Measurements from ENCODE around the gene VSTM4. TPM values are rescaled to one million over a fixed set of nuclear protein-coding genes. Genes with fewer than 3 reads are reported as not detected.

Gene VSTM4
- total and polyA plus RNA-seq, 2 experiments from 2014 or later: 9.0 to 10.2 TPM

DNA sequence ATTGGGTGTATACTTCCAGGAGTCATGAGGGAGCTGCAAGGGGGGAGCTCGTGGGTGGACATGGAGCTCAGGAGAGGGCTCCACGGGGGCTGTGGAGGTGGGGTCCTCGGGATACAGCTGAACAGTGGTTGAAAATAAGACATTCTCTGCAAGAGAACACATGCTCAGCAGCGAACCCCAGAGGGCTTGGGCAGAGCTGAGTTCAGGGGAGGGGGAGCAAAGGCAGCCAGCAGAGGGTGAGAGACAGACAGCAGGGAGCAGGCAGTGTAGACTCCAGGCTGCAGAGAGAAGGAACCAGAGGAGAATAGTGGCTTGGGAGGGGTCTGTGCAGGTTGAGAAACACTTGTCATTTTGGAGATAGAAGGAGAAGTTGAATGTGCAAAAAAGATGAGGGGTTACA is 102.7 kb downstream of the VSTM4 start:
- H3K4me2 ChIP-seq: no peak overlapping the region
- no peaks in the 10 kb centered on the region for H4K20me1 ChIP-seq (ENCODE audit: insufficient read depth, poor library complexity, severe bottlenecking)
- H3K27me3 ChIP-seq: no peaks in the 10 kb centered on the region
- no peak for DNase-seq (ENCODE audit: low spot score)
- no peak overlapping the region for H3K4me3 ChIP-seq
- no peaks in the 10 kb centered on the region for H3K36me3 ChIP-seq (replicated peaks; ENCODE audit: insufficient read depth, low read depth)
- no peaks in the 10 kb centered on the region for H3K9me3 ChIP-seq (ENCODE audit: low read depth)
- TF ChIP-seq, protein P1, sequence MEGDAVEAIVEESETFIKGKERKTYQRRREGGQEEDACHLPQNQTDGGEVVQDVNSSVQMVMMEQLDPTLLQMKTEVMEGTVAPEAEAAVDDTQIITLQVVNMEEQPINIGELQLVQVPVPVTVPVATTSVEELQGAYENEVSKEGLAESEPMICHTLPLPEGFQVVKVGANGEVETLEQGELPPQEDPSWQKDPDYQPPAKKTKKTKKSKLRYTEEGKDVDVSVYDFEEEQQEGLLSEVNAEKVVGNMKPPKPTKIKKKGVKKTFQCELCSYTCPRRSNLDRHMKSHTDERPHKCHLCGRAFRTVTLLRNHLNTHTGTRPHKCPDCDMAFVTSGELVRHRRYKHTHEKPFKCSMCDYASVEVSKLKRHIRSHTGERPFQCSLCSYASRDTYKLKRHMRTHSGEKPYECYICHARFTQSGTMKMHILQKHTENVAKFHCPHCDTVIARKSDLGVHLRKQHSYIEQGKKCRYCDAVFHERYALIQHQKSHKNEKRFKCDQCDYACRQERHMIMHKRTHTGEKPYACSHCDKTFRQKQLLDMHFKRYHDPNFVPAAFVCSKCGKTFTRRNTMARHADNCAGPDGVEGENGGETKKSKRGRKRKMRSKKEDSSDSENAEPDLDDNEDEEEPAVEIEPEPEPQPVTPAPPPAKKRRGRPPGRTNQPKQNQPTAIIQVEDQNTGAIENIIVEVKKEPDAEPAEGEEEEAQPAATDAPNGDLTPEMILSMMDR (IDR thresholded peaks at IDR 0.05; ENCODE audit: poor library complexity): no peak
- no peak for TF ChIP-seq EZH2phosphoT487 (IDR thresholded peaks at IDR 0.05; ENCODE audit: low read depth, severe bottlenecking, unreplicated experiment)
- no peak for TF ChIP-seq EZH2 (IDR thresholded peaks at IDR 0.05; ENCODE audit: borderline replicate concordance)
- no peak overlapping the region for H2AFZ ChIP-seq
- no peaks in the 10 kb centered on the region for H3K9me2 ChIP-seq (replicated peaks; ENCODE audit: insufficient read depth)
- peaks cover 27% of the 10 kb centered on the region for H3K4me1 ChIP-seq (ENCODE audit: insufficient read depth)
- H3K27ac ChIP-seq: no peak overlapping the region
- WGBS (ENCODE audit: low lambda C conversion rate, missing lambda C conversion rate): 42% methylated on average over 4 of the region's 4 CpGs
- no peaks in the 10 kb centered on the region for H3K79me2 ChIP-seq

GRCh38 chr10:49011756-49012155 is 103.6 kb downstream of the VSTM4 start:
- H4K20me1 ChIP-seq (ENCODE audit: insufficient read depth, poor library complexity, severe bottlenecking): no peaks in the 10 kb centered on the region
- 83% methylated on average over 11 of the region's 11 CpGs for WGBS (ENCODE audit: low lambda C conversion rate, missing lambda C conversion rate)
- no peak overlapping the region for H3K4me2 ChIP-seq
- H3K4me1 ChIP-seq (ENCODE audit: insufficient read depth): peaks cover 27% of the 10 kb centered on the region
- no peak for TF ChIP-seq EZH2phosphoT487 (IDR thresholded peaks at IDR 0.05; ENCODE audit: low read depth, severe bottlenecking, unreplicated experiment)
- TF ChIP-seq, protein P1 (IDR thresholded peaks at IDR 0.05; ENCODE audit: poor library complexity): no peak
- TF ChIP-seq EZH2 (IDR thresholded peaks at IDR 0.05; ENCODE audit: borderline replicate concordance): no peak
- no peaks in the 10 kb centered on the region for H3K9me3 ChIP-seq (ENCODE audit: low read depth)
- H2AFZ ChIP-seq: no peak overlapping the region
- H3K4me3 ChIP-seq: no peak overlapping the region
- H3K9me2 ChIP-seq (replicated peaks; ENCODE audit: insufficient read depth): no peaks in the 10 kb centered on the region
- H3K27ac ChIP-seq: no peak overlapping the region
- no peak for DNase-seq (ENCODE audit: low spot score)
- no peaks in the 10 kb centered on the region for H3K79me2 ChIP-seq
- no peaks in the 10 kb centered on the region for H3K27me3 ChIP-seq
- H3K36me3 ChIP-seq (replicated peaks; ENCODE audit: insufficient read depth, low read depth): no peaks in the 10 kb centered on the region

- Histone ChIP-seq H3K9me3 (ENCODE audit: low read depth) (no peaks in the 10 kb centered on the region), H3K27me3 (no peaks in the 10 kb centered on the region), H3K27ac (no peak overlapping the region), H3K79me2 (no peaks in the 10 kb centered on the region), H3K4me2 (no peak overlapping the region), H3K36me3 (replicated peaks; ENCODE audit: insufficient read depth, low read depth) (no peaks in the 10 kb centered on the region), H3K4me3 (no peak overlapping the region), H3K9me2 (replicated peaks; ENCODE audit: insufficient read depth) (no peaks in the 10 kb centered on the region), H4K20me1 (ENCODE audit: insufficient read depth, poor library complexity, severe bottlenecking) (no peaks in the 10 kb centered on the region), H2AFZ (no peak overlapping the region), H3K4me1 (ENCODE audit: insufficient read depth) (peaks cover 27% of the 10 kb centered on the region)
- TF ChIP-seq EZH2 (IDR thresholded peaks at IDR 0.05; ENCODE audit: borderline replicate concordance): no peak
- TF ChIP-seq EZH2phosphoT487 (IDR thresholded peaks at IDR 0.05; ENCODE audit: low read depth, severe bottlenecking, unreplicated experiment): no peak
- WGBS (ENCODE audit: low lambda C conversion rate, missing lambda C conversion rate): 63% methylated on average over 4 of the region's 4 CpGs
- no peak for DNase-seq (ENCODE audit: low spot score)
Observed at GRCh38 chr10:49010865-49011264, 104.5 kb downstream of the VSTM4 start.

DNA sequence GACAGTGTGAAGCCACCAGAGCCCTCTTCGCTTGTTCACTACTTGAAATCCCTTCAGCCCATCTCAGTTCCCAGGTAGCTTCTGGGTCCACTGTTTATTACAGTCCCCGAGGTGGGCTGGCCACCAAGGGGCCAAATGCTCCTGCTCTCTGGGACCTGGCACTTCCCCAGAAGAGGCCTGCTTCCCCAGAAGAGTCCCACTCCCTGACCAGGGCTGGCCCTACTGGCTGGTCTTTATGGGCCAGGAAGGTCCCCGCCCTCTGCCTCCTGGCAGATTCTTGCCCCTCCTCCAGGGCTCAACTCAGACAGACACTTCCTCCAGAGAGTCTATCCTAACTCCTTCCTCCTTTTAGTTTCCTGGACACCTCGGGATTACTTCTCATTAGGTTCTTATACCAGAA is 105.0 kb downstream of the VSTM4 start:
- 68% methylated on average over 4 of the region's 4 CpGs for WGBS (ENCODE audit: low lambda C conversion rate, missing lambda C conversion rate)
- Histone ChIP-seq H3K4me1 (ENCODE audit: insufficient read depth) (peaks cover 27% of the 10 kb centered on the region), H3K4me3 (no peak overlapping the region), H3K27me3 (no peaks in the 10 kb centered on the region), H3K4me2 (no peak overlapping the region), H4K20me1 (ENCODE audit: insufficient read depth, poor library complexity, severe bottlenecking) (no peaks in the 10 kb centered on the region), H3K9me3 (ENCODE audit: low read depth) (no peaks in the 10 kb centered on the region), H3K9me2 (replicated peaks; ENCODE audit: insufficient read depth) (no peaks in the 10 kb centered on the region), H3K79me2 (no peaks in the 10 kb centered on the region), H2AFZ (no peak overlapping the region), H3K36me3 (replicated peaks; ENCODE audit: insufficient read depth, low read depth) (no peaks in the 10 kb centered on the region), H3K27ac (no peak overlapping the region)
- TF ChIP-seq EZH2phosphoT487 (IDR thresholded peaks at IDR 0.05; ENCODE audit: low read depth, severe bottlenecking, unreplicated experiment): no peak
- TF ChIP-seq, protein P1 (IDR thresholded peaks at IDR 0.05; ENCODE audit: poor library complexity): no peak
- TF ChIP-seq EZH2 (IDR thresholded peaks at IDR 0.05; ENCODE audit: borderline replicate concordance): no peak
- DNase-seq (ENCODE audit: low spot score): no peak

Measured in hepatocyte (in vitro differentiated cells).